Peyer's patch (tissue), 4 donors: ENCODE data around the gene TTYH2.

Experiments
- CTCF ChIP-seq, 6 experiments: fragments of 450-650 bp in 4 of 6; fragments of 200-600 bp in 2 of 6; sonication (generic) in 1 of 6; IDR thresholded peaks; one replicate each; pipeline ENCODE4 v1.5.1; 2017 to 2019; ENCODE audit warnings: antibody characterized with exemption in 6 of 6, mild to moderate bottlenecking in 3 of 6, moderate library complexity in 1 of 6
- POLR2A ChIP-seq, 2 donors: fragments of 450-650 bp; IDR thresholded peaks; one replicate each; pipeline ENCODE4 v1.5.1; 2017; ENCODE audit warnings: antibody characterized with exemption in 2 of 2, mild to moderate bottlenecking in 2 of 2, moderate library complexity in 2 of 2

- TF ChIP-seq POLR2A (IDR thresholded peaks at IDR 0.05): no peak
- no peak for TF ChIP-seq CTCF (IDR thresholded peaks at IDR 0.05)
Observed at GRCh38 chr17:74276541-74277009, 63.2 kb downstream of the TTYH2 start.
